Psoas muscle (tissue), 8 donors: ENCODE measurements around the gene SCAANT1. TPM values are rescaled to one million over a fixed set of nuclear protein-coding genes. Genes with fewer than 3 reads are reported as not detected.

Source experiments
- ATAC-seq, 4 donors: fragments of 200-7000 bp; cut with Tn5 transposase; one replicate each; pipeline ENCODE4 v1.9.1; 2020; ENCODE audit warnings: moderate library complexity in 3 of 4, mild to moderate bottlenecking in 2 of 4
- DNase-seq, 2 donors: peaks; one replicate each; pipeline ENCODE4 v3.0.0-alpha.2; 2020
- H3K27ac ChIP-seq: fragments of 200-600 bp; one replicate; pipeline ENCODE4 v1.8.0; 2022
- H3K27me3 ChIP-seq, 3 donors: fragments of 200-600 bp in 1 of 3; one replicate each; pipeline versions ENCODE4 v1.6.1 to v1.8.0; 2013 to 2022; ENCODE audit warnings: low read length in 2 of 3, mild to moderate bottlenecking in 2 of 3, moderate library complexity in 1 of 3; ENCODE audit not compliant: insufficient read depth in 3 of 3
- H3K36me3 ChIP-seq, 2 donors: fragments of 200-600 bp in 1 of 2; one replicate each; pipeline versions ENCODE4 v1.6.1 to v1.8.0; 2013 to 2022; ENCODE audit warnings: low read depth in 1 of 2, mild to moderate bottlenecking in 1 of 2, moderate library complexity in 1 of 2; ENCODE audit not compliant: insufficient read depth in 1 of 2
- H3K4me1 ChIP-seq: fragments of 200-600 bp; one replicate; pipeline ENCODE4 v1.8.0; 2022
- H3K4me3 ChIP-seq: fragments of 200-600 bp; one replicate; pipeline ENCODE4 v1.8.0; 2022; ENCODE audit warnings: mild to moderate bottlenecking
- H3K9me3 ChIP-seq: fragments of 200-600 bp; one replicate; pipeline ENCODE4 v1.8.0; 2022
- CTCF ChIP-seq: fragments of 200-600 bp; IDR thresholded peaks from one replicate; pipeline ENCODE4 v1.8.0; 2022; ENCODE audit warnings: antibody characterized with exemption
- WGBS, 3 donors: extraction: QIAGEN DNeasy Blood & Tissue Kit; methylation state at CpG; one replicate each; pipeline versions ENCODE4 v1.1.6 to v1.1.7; 2013; 5-methylcytosine and 5-hydroxymethylcytosine counted together
- intact Hi-C, 2 donors: fragments of 100-400 bp; cut with DNase I; formaldehyde crosslinking; loops; one replicate each; pipeline versions ENCODE4 v1.11.0 to v1.14.2; 2022
- polyA plus RNA-seq, 3 donors: library from polyadenylated mRNA; stranded (reverse); fragments of 200-250 nt; gene quantifications; one replicate each; pipeline ENCODE4 v1.2.3, GENCODE V29; 2013
- total RNA-seq, 4 donors: library from RNA; stranded (reverse); fragmentation: NEBNext Ultra II Directional in 2 of 4; extraction: Animal tissue kit (Norgen Biotek cat#: 25700) in 2 of 4; gene quantifications; one replicate each; pipeline versions ENCODE4 v1.2.1 to v1.2.4, GENCODE V29; 2021 to 2023
- donor health status: healthy with polysubstance abuse.
- donor health status: DM: no; HTN: no; CAD: no; lungs with moderate emphysema.
- donor health status: Bipolar disorder and iron deficiency.
- donor health status: healthy.
- donor health status: DM: yes; HTN: yes; CAD: no.
- donor health status: DM: no; HTN: no; CAD: no.
- donor health status: DM: no; HTN: no; CAD: no.
- donor health status: DM: yes; HTN: yes; CAD: no.

Gene SCAANT1
- total and polyA plus RNA-seq, 7 donors, result not detected

GRCh38 chr3:63951492-63952247 lies 39.5 kb upstream of the SCAANT1 start:
- 63 to 85% (median 70%) methylated on average over 1 of the region's 1 CpG for WGBS, 3 donors
- Histone ChIP-seq H3K4me1 (peaks cover 22% of the 10 kb centered on the region), H3K27me3 (no peaks in the 10 kb centered on the region), H3K9me3 (no peaks in the 10 kb centered on the region), H3K4me3 (no peak overlapping the region), H3K36me3 (peaks cover 0 to 12% of the 10 kb centered on the region in 2 donors), H3K27ac (no peak overlapping the region)
- ATAC-seq (no peak), DNase-seq (no peak)
- intact Hi-C loops, result no loop called here
- TF ChIP-seq CTCF, result no peak

GRCh38 chr3:63950698-63951097 lies 38.5 kb upstream of the SCAANT1 start:
- TF ChIP-seq CTCF, result no peak
- Histone ChIP-seq H3K4me1 (peaks cover 22% of the 10 kb centered on the region), H3K36me3 (peaks cover 0 to 12% of the 10 kb centered on the region in 2 donors), H3K4me3 (no peak overlapping the region), H3K27ac (no peak overlapping the region), H3K27me3 (no peaks in the 10 kb centered on the region), H3K9me3 (no peaks in the 10 kb centered on the region)
- ATAC-seq, result no peak
- intact Hi-C loops, result no loop called here
- WGBS, 3 donors, result 76 to 77% (median 77%) methylated on average over 1 of the region's 1 CpG
- DNase-seq, result no peak

GRCh38 chr3:63949005-63949404 lies 36.8 kb upstream of the SCAANT1 start:
- no peak for DNase-seq
- H3K27me3 ChIP-seq, result no peaks in the 10 kb centered on the region
- no peak for TF ChIP-seq CTCF
- ATAC-seq, result no peak
- peaks cover 0 to 14% of the 10 kb centered on the region in 2 donors for H3K36me3 ChIP-seq
- no peak overlapping the region for H3K4me3 ChIP-seq
- 80 to 89% (median 86%) methylated on average over 2 of the region's 2 CpGs for WGBS, 3 donors
- H3K27ac ChIP-seq, result no peak overlapping the region
- intact Hi-C loops, result no loop called here
- peaks cover 34% of the 10 kb centered on the region for H3K4me1 ChIP-seq
- H3K9me3 ChIP-seq, result no peaks in the 10 kb centered on the region

GRCh38 chr3:63947594-63947993 lies 35.4 kb upstream of the SCAANT1 start:
- Histone ChIP-seq H3K27me3 (no peaks in the 10 kb centered on the region), H3K27ac (no peak overlapping the region), H3K4me3 (no peak overlapping the region), H3K36me3 (peaks cover 0 to 4% of the 10 kb centered on the region in 2 donors), H3K9me3 (no peaks in the 10 kb centered on the region), H3K4me1 (peaks cover 40% of the 10 kb centered on the region)
- DNase-seq (no peak), ATAC-seq (no peak)
- no peak for TF ChIP-seq CTCF
- 79 to 87% (median 81%) methylated on average over 2 of the region's 2 CpGs for WGBS, 3 donors
- intact Hi-C loops, result no loop called here

- no peaks in the 10 kb centered on the region for H3K9me3 ChIP-seq
- peaks cover 0 to 4% of the 10 kb centered on the region in 2 donors for H3K36me3 ChIP-seq
- H3K4me3 ChIP-seq, result no peak overlapping the region
- peaks cover 48% of the 10 kb centered on the region for H3K4me1 ChIP-seq
- no peak for TF ChIP-seq CTCF
- no peak overlapping the region for H3K27ac ChIP-seq
- no peak for ATAC-seq
- intact Hi-C loops, result no loop called here
- WGBS, 3 donors, result 99 to 100% (median 100%) methylated on average over 2 of the region's 2 CpGs
- no peaks in the 10 kb centered on the region for H3K27me3 ChIP-seq
- DNase-seq, result no peak
Observed at GRCh38 chr3:63946753-63947152, 34.6 kb upstream of the SCAANT1 start.
